Stimulated activated CD8-positive, alpha-beta memory T cell treated with anti-CD3 and anti-CD28 coated beads, Interleukin-4, amount 100 ng/mL, for 4 hours (primary cell): Measurements from ENCODE around the gene CDYL.

Source experiments
- DNase-seq, 2 donors: peaks; one replicate each; pipeline ENCODE4 v3.0.0-alpha.2; 2020; ENCODE audit warnings: low read depth in 2 of 2, low spot score in 1 of 2

The CDYL gene

DNA sequence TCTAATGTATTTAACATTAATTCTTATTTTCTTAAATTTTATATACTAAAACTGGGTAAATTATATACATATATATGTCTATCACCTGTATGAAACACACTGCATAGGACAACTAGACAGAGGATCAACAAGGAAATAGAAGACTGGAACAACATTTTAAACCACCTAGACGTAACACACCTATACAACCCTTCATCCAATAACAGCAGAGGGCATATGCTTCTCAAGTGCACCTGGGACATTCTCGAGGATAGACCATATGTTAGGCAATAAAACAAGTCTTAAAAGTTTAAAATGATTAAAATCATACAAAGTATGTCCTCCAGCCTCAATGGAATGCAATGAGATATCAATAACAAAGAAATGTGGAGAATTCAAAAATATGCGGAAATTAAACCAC is 182.4 kb downstream of the CDYL start:
- DNase-seq = no peak

- DNase-seq = no peak
Measured at GRCh38 chr6:4961322-4962168, 185.3 kb downstream of the CDYL start.

DNA sequence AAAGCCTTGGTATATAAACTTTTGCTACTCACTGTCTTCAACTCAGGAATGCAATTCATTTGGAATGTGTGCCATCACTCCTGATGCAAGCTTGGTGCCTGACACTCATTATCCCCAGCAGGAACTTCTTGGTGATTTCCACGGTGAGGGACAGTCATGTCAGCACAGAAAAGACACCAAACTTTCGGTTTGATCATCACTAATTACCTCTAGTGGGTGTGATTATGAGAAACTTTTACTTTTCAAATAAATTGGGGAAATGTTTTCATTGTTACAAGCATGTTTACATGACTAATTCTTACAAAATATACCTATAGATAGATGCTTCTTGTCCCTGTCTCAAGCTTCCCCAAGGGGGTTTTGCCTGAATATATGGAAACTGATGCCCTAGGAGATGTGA is 186.7 kb downstream of the CDYL start:
- DNase-seq = no peak

DNA sequence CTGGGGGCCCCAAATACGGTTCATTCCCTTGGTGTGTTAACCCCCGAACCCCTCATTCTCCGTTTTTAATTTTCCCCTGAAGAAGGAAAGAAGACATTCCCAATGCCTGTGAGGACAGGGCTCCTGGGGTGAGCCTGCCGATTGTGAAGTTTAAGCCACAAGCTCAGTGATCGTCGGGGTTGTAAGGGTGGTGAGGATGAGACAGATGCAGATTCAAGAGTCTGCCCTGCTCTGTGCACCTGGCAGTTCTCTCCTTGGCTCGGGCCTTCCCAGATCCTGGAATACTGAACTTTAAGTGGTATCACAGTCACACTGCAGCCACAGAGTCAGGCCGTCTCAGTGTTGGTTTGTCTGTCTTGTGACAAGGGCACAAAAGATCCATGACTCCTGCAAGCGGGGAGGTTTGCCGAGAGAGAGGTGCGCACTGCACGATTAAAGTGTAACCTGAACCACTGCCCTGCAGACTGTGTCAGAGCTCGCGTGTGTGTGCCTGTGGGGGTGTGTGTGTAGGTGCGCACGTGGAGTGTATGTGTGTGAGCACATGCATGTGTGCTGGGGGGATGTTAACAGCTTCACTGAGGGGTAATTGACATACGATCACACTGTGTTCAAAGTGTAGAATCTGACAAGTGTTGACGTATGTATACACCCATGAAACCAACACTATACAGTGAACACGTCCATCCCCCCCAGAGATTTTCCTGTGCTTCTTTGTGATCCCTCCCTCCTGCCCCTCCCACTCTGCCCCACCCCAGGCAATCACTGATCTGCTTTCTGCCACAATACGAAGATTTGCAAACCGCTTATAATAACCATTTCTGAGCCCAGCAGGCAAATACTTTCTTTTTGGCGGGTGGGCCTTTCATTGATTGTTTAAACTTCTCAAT is 188.7 kb downstream of the CDYL start:
- no peak for DNase-seq

- DNase-seq = no peak
Measured at GRCh38 chr6:4965562-4966389, 189.6 kb downstream of the CDYL start.

- no peak for DNase-seq
Measured at GRCh38 chr6:4967301-4968030, 191.3 kb downstream of the CDYL start.

DNA sequence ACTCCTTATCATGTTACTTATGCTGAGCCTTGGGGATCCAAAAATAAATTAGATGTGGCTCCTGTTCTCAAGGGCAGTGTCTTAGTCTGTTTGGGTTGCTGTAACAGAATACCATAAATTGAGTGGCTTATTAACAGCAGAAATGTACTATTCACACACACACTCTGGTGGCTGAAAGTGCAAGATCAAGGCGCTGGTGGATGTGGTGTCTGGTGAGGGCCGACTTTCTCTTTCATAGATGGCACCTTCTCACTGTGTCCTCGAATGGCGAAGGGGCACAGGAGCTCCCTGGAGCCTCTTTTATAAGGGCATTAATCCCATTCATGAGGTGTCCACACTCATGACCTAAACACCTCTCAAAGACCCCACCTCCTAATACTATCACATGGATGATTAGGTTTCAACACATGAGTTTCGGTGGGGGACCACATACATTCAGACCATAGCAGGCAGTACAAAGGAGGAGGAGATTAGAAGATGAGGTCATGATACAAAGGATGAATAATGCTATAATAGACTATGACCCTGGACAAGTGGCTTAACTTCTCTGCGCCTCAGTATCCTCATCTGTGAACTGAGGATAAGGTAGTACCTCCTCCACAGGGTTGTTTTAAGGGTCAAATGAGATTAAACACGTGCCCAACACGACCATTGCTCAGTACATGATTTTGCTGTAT is 193.5 kb downstream of the CDYL start:
- no peak for DNase-seq

DNA sequence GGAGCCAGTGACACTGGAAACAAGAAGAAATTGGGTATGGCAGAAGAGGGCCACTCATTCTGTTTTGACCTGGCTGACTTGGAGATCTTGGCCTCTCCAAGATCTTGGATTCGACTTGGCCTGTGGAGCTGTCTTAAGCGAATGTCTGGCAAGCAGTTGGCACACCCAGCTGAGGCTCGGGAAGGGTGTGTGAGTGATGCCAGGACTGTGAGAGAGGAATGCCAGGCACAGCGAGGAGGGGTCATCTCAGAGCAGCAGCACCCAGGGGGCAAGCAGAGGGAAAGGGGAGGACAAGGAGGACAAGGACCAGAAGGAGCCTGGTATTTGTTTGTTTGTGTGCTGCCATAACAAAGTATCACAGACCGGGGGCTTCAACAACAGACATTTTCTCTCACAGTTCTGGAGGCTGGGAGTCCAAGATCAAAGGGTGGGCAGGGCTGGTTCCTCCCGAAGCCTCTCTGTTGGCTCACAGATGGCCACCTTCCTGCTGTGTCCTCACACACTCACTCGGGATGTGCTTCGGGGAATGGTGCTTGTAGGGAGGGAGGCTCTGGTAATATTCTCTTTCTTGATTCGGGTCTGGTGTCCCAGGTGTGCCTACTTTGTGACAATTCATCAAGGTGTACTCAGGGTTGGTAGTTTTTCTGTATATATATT is 194.7 kb downstream of the CDYL start:
- no peak for DNase-seq

DNA sequence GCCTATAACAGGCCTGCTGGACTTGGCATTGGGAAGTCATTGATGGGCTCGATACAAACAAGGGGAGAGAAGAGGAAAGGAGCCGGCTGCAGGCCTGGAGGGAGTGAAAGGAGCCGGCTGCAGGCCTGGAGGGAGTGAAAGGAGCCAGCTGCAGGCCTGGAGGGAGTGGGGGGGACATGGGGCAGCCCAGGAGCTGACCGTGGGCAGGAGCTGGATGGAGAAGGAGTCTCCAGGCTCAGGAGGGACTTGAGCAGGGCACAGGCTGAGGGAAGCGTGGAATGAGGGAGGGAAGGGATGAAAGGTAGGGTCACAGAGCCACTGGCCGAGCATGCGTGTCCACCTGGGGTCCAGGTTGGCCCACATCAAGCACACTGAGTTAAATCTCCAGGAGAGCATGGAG is 195.6 kb downstream of the CDYL start:
- no peak for DNase-seq

DNA sequence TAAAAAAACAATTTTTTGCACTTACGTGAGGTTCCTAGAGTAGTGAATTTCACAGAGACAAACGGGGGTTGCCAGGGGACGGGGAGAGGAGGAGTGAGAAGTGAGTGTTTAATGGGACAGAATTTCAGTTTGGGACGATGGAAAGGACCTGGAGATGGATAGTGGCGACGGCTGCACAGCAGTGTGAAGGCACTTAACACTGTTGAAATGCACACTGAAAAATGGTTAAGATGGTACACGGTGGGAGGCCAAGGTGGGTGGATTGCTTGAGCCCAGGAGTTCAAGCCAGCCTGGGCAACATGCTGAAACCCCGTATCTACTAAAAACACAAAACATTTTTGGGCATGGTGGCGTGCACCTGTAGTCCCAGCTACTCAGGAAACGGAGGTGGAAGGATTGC is 196.2 kb downstream of the CDYL start:
- no peak for DNase-seq

GRCh38 chr6:4973415-4973814 is 197.2 kb downstream of the CDYL start:
- DNase-seq = no peak

DNA sequence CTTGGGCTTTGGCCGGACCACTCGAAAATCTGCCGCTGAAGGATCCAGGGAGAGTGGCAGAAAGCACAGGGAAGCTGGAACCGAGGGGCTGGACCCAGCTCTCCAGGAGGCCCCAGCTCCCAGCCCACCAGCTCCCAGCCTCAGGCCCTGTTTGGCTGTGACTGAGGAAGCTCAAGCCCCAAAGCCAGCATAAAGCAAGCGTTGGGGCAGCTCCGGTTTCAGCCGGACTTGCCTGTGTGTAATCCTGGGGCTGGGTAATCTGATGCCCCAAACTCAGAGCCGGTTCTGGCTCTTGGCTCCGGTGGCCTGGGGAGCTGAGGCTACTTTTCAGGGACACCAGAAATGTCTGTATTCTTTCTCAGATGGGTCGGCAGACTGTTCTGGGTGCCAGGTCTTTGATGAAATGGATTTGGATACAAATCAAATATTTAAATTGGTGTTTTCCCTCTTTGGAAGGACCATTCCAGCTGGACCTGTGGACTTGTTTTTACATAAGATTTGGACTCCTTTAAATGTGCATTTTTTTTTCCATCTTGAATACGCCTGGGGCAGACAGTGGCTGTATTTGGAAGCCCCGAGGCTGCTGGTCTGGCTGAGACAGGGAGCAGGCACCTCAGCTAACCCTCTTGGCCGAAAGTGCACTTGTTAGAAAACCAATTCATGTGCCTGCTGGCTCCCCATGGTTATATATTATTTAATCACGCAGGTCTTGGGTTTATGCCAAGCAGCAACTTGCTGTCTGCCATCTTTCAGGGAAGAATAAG is 198.0 kb downstream of the CDYL start:
- DNase-seq = no peak

DNA sequence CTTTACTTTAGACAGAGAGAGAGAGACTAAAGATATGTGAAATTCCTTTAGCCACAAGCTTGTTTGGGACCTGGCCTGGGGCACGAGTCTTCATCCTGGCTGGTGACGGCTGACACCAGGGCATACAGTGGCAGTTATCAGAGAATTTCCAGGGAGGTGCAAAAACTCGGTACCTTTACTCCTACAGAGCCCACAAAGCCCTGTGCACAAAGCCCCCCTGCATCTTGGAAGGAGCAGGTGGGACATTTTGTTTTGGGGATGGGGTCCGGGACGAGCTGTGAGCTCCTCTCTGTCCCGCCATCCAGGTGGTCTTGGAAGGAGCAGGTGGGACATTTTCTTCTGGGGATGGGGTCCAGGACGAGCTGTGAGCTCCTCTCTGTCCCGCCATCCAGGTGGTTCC is 198.8 kb downstream of the CDYL start:
- DNase-seq = no peak

- DNase-seq = no peak
Measured at GRCh38 chr6:4975506-4975905, 199.3 kb downstream of the CDYL start.

DNA sequence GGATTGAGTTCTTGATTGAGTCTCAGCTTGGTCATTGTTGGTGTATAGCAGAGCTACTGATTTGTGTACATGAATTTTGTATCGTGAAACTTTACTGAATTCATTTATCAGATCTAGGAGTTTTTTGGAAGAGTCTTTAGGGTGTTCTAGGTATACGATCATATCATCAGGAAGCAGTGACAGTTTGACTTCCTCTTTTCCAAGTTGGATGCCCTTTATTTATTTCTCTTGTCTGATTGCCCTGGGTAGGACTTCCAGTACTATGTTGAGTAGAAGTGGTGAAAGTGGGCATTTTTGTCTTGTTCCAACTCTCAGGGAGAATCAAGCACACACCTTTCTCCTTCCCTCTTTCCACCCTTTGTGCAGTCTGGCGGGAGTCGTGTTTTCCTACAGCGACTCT is 201.3 kb downstream of the CDYL start:
- no peak for DNase-seq

DNA sequence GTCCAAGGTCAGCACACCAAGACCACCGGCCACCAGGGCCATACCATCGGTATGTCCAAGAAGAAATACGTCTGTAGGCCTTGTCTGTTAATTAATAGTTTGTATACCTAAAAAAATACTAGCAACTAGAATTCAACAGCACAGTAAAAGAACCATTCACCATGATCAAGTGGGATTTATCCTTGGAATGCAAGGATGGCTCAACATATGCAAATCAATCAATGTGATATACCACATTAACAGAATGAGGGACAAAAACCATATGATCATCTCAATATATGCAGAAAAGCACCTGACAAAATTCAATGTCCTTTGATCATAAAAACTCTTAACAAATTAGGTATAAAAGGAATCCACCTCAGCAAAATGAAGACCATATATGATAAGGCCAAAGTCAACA is 203.2 kb downstream of the CDYL start:
- no peak for DNase-seq

DNA sequence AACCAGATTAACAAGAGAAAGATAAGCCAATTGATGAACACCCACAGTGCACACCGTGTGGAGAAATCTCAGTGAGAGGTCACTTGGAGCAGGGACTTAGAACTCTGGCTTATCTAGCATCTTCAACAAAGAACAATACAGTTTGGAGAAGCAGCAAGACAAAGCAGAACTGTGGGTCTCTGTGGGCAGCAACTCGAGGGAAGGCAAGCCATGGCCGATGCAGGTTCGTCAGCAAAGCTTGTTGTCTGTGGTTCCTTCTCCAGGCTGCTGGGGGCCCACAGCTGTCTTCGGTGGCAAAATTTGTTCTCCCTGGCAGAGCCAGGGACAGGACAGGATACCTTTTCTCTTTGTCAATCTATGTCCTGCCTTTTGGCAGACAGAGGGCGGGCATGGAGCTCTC is 205.6 kb downstream of the CDYL start:
- DNase-seq = no peak

DNA sequence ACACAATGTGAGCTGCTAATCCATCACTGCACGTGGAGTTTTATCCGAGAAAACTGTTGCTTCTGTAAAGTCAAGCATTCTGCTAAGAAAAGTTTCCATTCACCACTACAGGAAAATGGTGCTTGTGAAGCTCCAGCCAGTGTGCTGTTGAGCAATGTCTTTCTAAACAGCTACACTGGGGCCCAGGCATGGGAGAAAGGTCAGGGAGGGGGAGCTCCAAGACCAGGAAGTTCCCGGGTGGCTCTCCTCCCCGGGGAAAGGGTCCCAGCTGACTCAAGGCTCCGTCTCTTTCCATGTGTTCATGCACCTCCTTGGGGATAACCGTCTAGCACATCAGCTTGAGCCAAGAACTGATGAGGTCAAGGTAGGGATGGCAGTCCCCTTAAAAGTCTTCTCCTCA is 207.1 kb downstream of the CDYL start:
- DNase-seq = no peak

DNA sequence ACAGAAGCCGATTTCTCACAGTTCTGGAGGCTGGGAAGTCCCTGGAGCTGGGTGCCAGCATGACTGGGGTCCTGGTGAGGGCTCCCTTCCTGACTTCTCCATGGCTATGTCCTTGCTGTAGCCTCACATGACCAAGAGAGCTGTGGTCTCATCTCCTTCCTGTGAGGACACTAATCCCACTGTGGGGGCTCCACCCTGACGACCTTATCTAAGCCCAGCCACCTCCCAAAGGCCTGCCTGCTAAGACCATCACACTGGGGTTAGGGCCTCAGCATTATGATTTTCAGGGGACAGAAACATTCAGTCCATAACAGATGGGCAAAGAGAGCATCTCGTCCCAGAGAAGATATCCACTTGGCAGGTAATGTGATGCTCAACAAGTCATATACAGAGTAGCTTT is 210.8 kb downstream of the CDYL start:
- no peak for DNase-seq
